ENCODE measurements around the gene CHST14. TPM values are rescaled to one million over a fixed set of nuclear protein-coding genes. Genes with fewer than 3 reads are reported as not detected.

Gene CHST14
- total RNA-seq, 1 experiment from 2014 or later: 11.5 TPM

DNA sequence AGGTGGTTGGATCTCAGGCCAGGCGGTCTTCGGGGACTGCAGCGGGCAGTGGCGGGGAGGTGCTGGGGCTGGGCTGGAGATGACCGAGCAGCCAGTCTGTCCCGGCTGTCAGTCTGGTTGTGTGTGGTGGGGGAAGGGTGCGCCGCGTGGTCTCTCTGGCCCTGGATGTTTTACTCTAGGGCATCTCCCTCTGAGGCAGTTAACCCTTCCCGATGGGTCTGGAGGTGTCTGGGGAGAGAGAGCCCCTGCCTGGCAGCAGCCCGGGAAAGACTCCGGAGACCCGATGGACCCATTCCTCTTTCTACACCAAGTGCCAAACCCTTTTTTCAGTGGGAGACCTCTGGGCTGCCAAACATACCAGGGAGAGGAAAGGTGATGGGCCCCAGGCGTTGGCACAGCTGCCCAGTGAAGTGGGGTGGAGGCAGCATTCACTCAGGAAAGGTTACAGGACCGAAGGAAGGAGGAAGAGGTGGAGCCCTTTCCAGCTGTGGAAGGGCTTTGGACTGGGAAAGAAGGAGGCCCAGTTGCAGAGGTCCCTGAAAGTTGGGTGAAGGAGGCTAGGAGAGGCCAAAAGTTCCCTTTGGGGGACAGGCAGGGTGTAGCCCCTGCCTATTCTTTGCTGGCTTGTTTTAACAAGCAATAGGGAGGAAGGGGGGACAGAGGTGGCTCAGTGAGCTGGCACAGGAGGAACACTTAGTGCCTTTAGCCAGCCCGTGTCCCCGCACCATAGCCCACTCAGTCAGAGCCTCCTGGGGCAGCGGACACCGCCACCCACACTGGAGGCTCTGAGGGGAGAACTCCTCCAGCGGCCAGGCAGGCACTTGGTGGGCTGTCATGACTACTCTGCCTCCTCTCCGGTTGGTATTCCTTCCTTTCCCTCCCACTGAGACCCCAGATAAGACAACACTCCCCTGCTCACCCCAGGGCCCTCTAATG lies 32.8 kb upstream of the CHST14 start:
- H3K27me3 Mint-ChIP-seq (ENCODE audit: unreplicated experiment): peaks cover 50% of the 10 kb centered on the region
- no TSS peak for BruUV-seq (replicated peaks)

DNA sequence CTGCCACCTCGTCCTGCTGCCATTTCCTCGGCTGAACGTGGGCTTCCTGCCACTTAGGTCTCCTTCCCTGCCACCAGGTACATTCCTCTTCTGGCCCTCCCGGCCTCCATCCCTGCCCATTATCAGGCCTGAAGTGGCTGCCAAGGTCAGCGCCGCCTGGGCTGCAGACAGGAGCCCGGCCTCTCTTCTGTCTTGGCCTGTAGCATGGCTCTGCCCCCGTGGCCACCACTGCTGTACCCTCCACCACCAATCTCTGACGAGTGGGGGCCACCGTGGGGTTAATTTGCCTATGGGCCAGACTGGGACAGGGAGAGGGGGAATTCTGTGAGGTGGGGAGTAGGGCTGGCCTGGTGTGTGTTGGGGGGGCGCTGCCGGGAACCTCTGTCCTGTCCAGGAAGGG lies 32.1 kb upstream of the CHST14 start:
- Mint-ChIP-seq H3K4me3 (ENCODE audit: low read depth, unreplicated experiment) (no peak overlapping the region), H3K4me1 (ENCODE audit: low read depth, unreplicated experiment) (peaks cover 19% of the 10 kb centered on the region), H3K27me3 (ENCODE audit: unreplicated experiment) (peaks cover 43% of the 10 kb centered on the region), H3K27ac (ENCODE audit: unreplicated experiment) (no peak overlapping the region), H3K36me3 (ENCODE audit: insufficient read depth, unreplicated experiment) (peaks cover 27% of the 10 kb centered on the region), H3K9me3 (ENCODE audit: low read depth, unreplicated experiment) (no peaks in the 10 kb centered on the region)
- no peak for DNase-seq
- no TSS peak for BruUV-seq (replicated peaks)
- TF ChIP-seq, protein P1, sequence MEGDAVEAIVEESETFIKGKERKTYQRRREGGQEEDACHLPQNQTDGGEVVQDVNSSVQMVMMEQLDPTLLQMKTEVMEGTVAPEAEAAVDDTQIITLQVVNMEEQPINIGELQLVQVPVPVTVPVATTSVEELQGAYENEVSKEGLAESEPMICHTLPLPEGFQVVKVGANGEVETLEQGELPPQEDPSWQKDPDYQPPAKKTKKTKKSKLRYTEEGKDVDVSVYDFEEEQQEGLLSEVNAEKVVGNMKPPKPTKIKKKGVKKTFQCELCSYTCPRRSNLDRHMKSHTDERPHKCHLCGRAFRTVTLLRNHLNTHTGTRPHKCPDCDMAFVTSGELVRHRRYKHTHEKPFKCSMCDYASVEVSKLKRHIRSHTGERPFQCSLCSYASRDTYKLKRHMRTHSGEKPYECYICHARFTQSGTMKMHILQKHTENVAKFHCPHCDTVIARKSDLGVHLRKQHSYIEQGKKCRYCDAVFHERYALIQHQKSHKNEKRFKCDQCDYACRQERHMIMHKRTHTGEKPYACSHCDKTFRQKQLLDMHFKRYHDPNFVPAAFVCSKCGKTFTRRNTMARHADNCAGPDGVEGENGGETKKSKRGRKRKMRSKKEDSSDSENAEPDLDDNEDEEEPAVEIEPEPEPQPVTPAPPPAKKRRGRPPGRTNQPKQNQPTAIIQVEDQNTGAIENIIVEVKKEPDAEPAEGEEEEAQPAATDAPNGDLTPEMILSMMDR (IDR thresholded peaks at IDR 0.05; ENCODE audit: unreplicated experiment): no peak
- CTCF ChIA-PET: interaction anchor here (0.5 kb wide), 1 partner anchor 108 kb away, joined by 4 read pairs; no protein-coding TSS in a partner anchor
- intact Hi-C loops (cut with micrococcal nuclease; ENCODE audit: unreplicated experiment): no loop called here

More for the DNA sequence above, 32.8 kb upstream of the CHST14 start:
- intact Hi-C loops (cut with micrococcal nuclease; ENCODE audit: unreplicated experiment): no loop called here
- DNase-seq: no peak
- Mint-ChIP-seq H3K4me3 (ENCODE audit: low read depth, unreplicated experiment) (no peak overlapping the region), H3K9me3 (ENCODE audit: low read depth, unreplicated experiment) (no peaks in the 10 kb centered on the region), H3K36me3 (ENCODE audit: insufficient read depth, unreplicated experiment) (peaks cover 27% of the 10 kb centered on the region), H3K4me1 (ENCODE audit: low read depth, unreplicated experiment) (peaks cover 12% of the 10 kb centered on the region), H3K27ac (ENCODE audit: unreplicated experiment) (no peak overlapping the region)
- CTCF ChIA-PET: interaction anchor here (0.5 kb wide), 1 partner anchor 107 kb away, joined by 4 read pairs; no protein-coding TSS in a partner anchor
- TF ChIP-seq, protein P1 (IDR thresholded peaks at IDR 0.05; ENCODE audit: unreplicated experiment): no peak

GRCh38 chr15:40439461-40439959 lies 31.3 kb upstream of the CHST14 start:
- DNase-seq: no peak
- Mint-ChIP-seq H3K36me3 (ENCODE audit: insufficient read depth, unreplicated experiment) (peaks cover 27% of the 10 kb centered on the region), H3K27ac (ENCODE audit: unreplicated experiment) (peak overlapping the region; percentile 81), H3K4me3 (ENCODE audit: low read depth, unreplicated experiment) (peak overlapping the region; percentile 91), H3K4me1 (ENCODE audit: low read depth, unreplicated experiment) (peaks cover 23% of the 10 kb centered on the region), H3K9me3 (ENCODE audit: low read depth, unreplicated experiment) (no peaks in the 10 kb centered on the region), H3K27me3 (ENCODE audit: unreplicated experiment) (peaks cover 37% of the 10 kb centered on the region)
- no TSS peak for BruUV-seq (replicated peaks)
- TF ChIP-seq, protein P1 (IDR thresholded peaks at IDR 0.05; ENCODE audit: unreplicated experiment): no peak
- CTCF ChIA-PET: interaction anchor here (0.7 to 0.9 kb wide), 2 partner anchors 10 to 95 kb away, joined by 3 read pairs; no protein-coding TSS in a partner anchor
- intact Hi-C loops (cut with micrococcal nuclease; ENCODE audit: unreplicated experiment): no loop called here

DNA sequence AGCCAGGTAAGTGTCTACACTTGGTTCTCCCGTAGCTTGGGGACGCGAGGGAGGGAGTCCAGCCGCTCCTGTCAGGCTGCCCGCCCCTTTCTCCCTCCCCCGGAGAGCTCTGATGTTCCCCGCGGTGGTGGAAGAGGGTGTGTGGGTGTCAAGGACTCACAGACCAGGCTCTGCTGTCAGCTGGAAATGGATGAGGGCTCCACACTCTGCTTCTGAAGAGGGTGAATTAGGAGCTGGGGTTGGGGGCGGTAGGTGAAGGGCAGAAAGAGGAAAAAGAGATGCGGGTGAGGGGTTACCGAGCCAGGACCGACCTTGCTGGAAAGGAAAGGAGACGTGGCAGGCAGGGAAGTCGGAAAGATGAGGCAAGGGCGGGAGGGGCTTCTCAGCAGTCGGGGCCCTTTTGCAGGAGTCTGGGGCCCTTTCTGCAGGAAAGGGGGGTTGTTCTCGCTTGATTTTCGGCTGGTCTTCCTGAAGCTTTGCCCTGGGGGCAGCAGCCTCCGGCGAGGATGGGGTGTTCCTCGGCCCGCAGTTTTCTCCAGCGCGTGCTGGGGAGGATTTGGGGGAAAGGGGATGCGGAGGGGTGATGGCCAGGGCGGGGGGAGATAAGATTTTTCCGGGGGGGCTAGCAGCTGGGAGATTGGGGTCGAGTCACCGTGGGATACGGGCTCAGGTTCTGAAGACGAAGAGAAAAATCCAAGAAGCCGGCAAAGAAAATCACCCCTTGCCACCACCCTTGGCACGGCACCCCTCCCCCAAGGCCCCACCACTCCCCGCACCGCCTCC lies 30.6 kb upstream of the CHST14 start:
- H3K4me1 Mint-ChIP-seq (ENCODE audit: low read depth, unreplicated experiment): peaks cover 23% of the 10 kb centered on the region
- TF ChIP-seq, protein P1 (IDR thresholded peaks at IDR 0.05; ENCODE audit: unreplicated experiment): no peak
- H3K4me3 Mint-ChIP-seq (ENCODE audit: low read depth, unreplicated experiment): peak overlapping the region; percentile 91
- intact Hi-C loops (cut with micrococcal nuclease; ENCODE audit: unreplicated experiment): no loop called here
- peak overlapping the region; percentile 81 for H3K27ac Mint-ChIP-seq (ENCODE audit: unreplicated experiment)
- no peaks in the 10 kb centered on the region for H3K9me3 Mint-ChIP-seq (ENCODE audit: low read depth, unreplicated experiment)
- no peak for DNase-seq
- H3K27me3 Mint-ChIP-seq (ENCODE audit: unreplicated experiment): peaks cover 36% of the 10 kb centered on the region
- CTCF ChIA-PET: interaction anchor here (0.7 to 1.0 kb wide), 3 partner anchors 10 to 131 kb away, joined by 3 read pairs; no protein-coding TSS in a partner anchor
- peaks cover 27% of the 10 kb centered on the region for H3K36me3 Mint-ChIP-seq (ENCODE audit: insufficient read depth, unreplicated experiment)
- no TSS peak for BruUV-seq (replicated peaks)
